Measurements from ENCODE around the gene TMC4. TPM values are rescaled to one million over a fixed set of nuclear protein-coding genes. Genes with fewer than 3 reads are reported as not detected.
A peak's percentile ranks its signal among the peaks of the same experiment; 100 is the strongest.
"Not testable (repeated sequence)": the region's sequence is repeated elsewhere in the genome, so short reads cannot be mapped to it uniquely, and the experiment has no call there.

Gene TMC4
- total RNA-seq, 3 donors from 2014 or later: 107 to 276 (median 178) TPM

DNA sequence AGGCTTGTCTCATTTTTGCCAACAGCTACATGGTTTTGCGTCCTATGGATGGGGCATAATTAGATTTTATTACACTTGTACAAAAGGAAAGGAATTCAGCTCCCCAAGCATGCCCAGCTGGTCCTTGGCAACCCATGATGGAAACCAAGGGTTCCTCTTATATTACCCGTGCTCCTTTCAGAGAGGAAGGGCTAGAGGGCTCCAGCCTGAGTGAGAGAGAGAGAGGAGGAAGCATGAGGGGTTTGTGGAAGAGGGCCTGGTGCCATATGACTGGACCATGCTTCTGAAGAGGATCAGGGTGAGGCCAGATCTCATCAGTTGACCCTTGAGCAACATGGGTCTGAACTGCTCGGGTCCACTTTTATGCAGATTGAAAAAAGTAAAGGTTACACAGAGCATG lies 24.2 kb upstream of the TMC4 start:
- Histone ChIP-seq H3K4me1 (ENCODE audit: low read depth) (peaks cover 8% of the 10 kb centered on the region), H3K36me3 (ENCODE audit: low read depth) (peaks cover 8% of the 10 kb centered on the region), H3K9me3 (no peaks in the 10 kb centered on the region), H3K4me3 (no peak overlapping the region)
- TF ChIP-seq, protein P1, sequence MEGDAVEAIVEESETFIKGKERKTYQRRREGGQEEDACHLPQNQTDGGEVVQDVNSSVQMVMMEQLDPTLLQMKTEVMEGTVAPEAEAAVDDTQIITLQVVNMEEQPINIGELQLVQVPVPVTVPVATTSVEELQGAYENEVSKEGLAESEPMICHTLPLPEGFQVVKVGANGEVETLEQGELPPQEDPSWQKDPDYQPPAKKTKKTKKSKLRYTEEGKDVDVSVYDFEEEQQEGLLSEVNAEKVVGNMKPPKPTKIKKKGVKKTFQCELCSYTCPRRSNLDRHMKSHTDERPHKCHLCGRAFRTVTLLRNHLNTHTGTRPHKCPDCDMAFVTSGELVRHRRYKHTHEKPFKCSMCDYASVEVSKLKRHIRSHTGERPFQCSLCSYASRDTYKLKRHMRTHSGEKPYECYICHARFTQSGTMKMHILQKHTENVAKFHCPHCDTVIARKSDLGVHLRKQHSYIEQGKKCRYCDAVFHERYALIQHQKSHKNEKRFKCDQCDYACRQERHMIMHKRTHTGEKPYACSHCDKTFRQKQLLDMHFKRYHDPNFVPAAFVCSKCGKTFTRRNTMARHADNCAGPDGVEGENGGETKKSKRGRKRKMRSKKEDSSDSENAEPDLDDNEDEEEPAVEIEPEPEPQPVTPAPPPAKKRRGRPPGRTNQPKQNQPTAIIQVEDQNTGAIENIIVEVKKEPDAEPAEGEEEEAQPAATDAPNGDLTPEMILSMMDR (IDR thresholded peaks at IDR 0.05): no peak
- DNase-seq (peak in 1 of 3 donors; percentile 4), ATAC-seq (no peak)
- intact Hi-C loops (cut with DNase I, micrococcal nuclease): no loop called here

DNA sequence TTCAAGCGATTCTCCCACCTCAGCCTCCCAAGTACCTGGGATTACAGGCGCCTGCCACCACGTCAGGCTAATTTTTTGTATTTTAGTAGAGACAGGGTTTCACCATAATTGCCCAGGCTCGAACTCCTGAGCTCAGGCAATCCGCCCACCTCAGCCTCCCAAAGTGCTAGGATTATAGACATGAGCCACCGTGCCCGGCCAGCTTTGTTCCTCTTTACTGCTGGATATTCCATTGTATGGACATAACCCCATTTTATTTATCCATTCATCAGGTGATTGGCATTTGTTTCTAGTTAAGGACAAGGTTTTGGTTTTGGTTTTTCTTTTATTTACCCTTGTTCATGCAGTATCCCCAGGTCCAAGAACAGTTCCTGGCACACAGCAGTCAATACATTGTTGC lies 23.6 kb upstream of the TMC4 start:
- Histone ChIP-seq H3K4me3 (no peak overlapping the region), H3K36me3 (ENCODE audit: low read depth) (peaks cover 8% of the 10 kb centered on the region), H3K4me1 (ENCODE audit: low read depth) (peaks cover 8% of the 10 kb centered on the region), H3K9me3 (no peaks in the 10 kb centered on the region)
- ATAC-seq: no peak
- intact Hi-C loops (cut with DNase I, micrococcal nuclease): no loop called here
- peak in 1 of 3 donors; percentile 22 for DNase-seq
- TF ChIP-seq, protein P1 (IDR thresholded peaks at IDR 0.05): no peak

DNA sequence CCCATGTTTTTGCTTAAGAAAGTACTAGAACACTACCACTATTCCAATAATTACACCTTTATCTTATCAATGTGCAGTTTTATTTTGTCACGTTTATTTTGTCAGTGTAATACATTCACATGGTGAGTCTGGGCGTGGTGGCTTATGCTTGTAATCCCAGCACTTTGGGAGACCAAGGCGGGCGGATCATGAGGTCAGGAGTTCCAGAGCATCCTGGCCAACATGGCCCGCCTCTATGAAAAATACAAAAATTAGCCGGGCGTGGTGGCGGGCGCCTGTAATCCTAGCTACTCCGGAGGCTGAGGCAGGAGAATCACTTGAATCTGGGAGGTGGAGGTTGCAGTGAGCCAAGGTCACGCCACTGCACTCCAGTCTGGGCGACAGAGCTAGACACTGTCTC lies 21.5 kb upstream of the TMC4 start:
- H3K9me3 ChIP-seq; H3K4me3 ChIP-seq; H3K4me1 ChIP-seq (ENCODE audit: low read depth); ATAC-seq; intact Hi-C loops (cut with DNase I, micrococcal nuclease): not testable (repeated sequence)
- peak in 1 of 3 donors; percentile 18 for DNase-seq
- peaks cover 21% of the 10 kb centered on the region for H3K36me3 ChIP-seq (ENCODE audit: low read depth)

DNA sequence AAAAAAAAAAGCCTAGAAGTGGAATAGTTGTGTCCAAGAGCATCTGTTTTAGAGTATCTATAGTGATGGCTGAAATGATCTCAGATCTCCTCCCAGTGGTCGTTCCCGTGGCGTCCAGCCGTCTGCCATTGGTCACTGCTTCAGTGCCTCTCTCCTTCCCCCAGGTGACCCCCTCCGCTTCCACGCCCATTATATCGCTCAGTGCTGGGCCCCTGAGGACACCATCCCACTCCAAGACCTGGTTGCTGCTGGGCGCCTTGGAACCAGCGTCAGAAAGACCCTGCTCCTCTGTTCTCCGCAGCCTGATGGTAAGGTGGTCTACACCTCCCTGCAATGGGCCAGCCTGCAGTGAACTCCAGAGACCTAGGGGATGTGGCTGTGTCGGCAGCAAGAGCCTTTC lies 20.1 kb upstream of the TMC4 start:
- Histone ChIP-seq H3K4me1 (ENCODE audit: low read depth) (peaks cover 16% of the 10 kb centered on the region), H3K9me3 (no peaks in the 10 kb centered on the region), H3K4me3 (no peak overlapping the region), H3K36me3 (ENCODE audit: low read depth) (peaks cover 23% of the 10 kb centered on the region)
- DNase-seq (peak in 1 of 3 donors; percentile 60), ATAC-seq (no peak)
- TF ChIP-seq, protein P1 (IDR thresholded peaks at IDR 0.05): no peak
- intact Hi-C loops (cut with DNase I, micrococcal nuclease): no loop called here

DNA sequence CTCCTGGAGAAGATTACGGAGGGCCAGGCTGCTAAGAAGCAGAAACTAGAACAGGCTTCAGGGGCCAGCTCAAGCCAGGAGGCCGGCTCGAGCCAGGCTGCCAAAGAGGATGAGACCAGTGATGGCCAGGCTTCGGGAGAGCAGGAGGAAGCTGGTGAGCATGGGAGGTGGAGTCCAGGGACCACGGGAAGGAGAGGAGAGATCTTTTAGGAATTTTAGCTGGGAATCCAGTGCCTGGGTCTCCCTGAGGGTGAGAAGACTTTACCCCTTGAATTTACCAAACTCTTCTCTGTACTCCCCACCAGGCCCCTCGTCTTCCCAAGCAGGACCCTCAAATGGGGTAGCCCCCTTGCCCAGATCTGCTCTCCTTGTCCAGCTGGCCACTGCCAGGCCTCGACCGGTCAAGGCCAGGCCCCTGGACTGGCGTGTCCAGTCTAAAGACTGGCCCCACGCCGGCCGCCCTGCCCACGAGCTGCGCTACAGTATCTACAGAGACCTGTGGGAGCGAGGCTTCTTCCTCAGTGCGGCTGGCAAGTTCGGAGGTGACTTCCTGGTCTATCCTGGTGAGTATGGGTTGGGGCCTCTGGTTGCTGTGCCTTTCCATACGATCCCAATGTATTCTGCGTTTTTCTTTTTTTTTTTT lies 19.0 kb upstream of the TMC4 start:
- Histone ChIP-seq H3K4me3 (peak overlapping the region; percentile 45), H3K4me1 (ENCODE audit: low read depth) (peaks cover 25% of the 10 kb centered on the region), H3K36me3 (ENCODE audit: low read depth) (peaks cover 23% of the 10 kb centered on the region), H3K9me3 (no peaks in the 10 kb centered on the region)
- DNase-seq: peak in 2 of 3 donors; percentile 53 to 71
- ATAC-seq: no peak
- intact Hi-C loops (cut with DNase I, micrococcal nuclease): no loop called here
- TF ChIP-seq, protein P1 (IDR thresholded peaks at IDR 0.05): no peak

DNA sequence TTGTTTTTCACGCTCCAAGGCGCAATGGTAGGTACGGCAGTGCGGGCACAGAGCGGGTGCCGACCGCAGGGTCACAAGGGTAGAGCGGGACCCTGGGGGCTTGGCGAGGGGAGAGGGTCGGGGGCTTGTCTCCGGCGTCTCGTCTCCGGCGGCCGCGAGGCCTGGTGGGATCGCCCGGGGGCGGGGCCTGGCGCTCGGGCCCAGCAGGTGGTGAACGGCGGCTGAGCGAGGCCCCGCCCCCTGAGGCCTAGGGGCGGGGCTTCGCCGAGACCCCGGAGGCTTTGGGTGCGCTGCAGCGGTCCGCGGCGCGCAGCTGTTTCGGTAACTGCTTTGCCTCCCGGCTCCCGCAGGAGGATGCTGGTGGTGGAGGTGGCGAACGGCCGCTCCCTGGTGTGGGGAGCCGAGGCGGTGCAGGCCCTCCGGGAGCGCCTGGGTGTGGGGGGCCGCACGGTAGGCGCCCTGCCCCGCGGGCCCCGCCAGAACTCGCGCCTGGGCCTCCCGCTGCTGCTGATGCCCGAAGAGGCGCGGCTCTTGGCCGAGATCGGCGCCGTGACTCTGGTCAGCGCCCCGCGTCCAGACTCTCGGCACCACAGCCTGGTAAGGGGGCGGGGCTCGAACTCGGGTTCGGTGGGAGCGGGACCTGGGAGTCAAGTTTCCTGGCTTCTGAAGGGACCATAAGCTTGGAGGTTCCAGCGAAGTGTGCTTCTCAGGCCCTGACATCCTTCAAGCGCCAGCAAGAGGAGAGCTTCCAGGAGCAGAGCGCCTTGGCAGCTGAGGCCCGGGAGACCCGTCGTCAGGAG lies 18.3 kb upstream of the TMC4 start, which contains the start of gene TSEN34:
Gene TSEN34 (plus strand): TSS at position 298 of the 800 bp plus-strand sequence. CDS start 57 bp downstream, at position 355.
- Histone ChIP-seq H3K36me3 (ENCODE audit: low read depth) (peaks cover 23% of the 10 kb centered on the region), H3K4me1 (ENCODE audit: low read depth) (peaks cover 29% of the 10 kb centered on the region), H3K9me3 (no peaks in the 10 kb centered on the region), H3K4me3 (peak within 1 kb of the TSS; percentile 45)
- TF ChIP-seq, protein P1 (IDR thresholded peaks at IDR 0.05): no peak
- intact Hi-C loops (cut with DNase I, micrococcal nuclease): no loop called here
- ATAC-seq (peak; percentile 54), DNase-seq (peak in 2 of 3 donors; percentile 91 to 92)
